Heart right ventricle (tissue), 16 donors: Measurements from ENCODE around the gene SLC2A5. TPM values are rescaled to one million over a fixed set of nuclear protein-coding genes. Genes with fewer than 3 reads are reported as not detected.

Experiments used
- ATAC-seq, 8 donors: fragments of 200-7000 bp; cut with Tn5 transposase; one replicate each; pipeline ENCODE4 v1.9.1; 2020; ENCODE audit warnings: mild to moderate bottlenecking in 8 of 8, moderate library complexity in 8 of 8, moderate number of reproducible peaks in 1 of 8
- DNase-seq, 2 donors: peaks; one replicate each; pipeline ENCODE4 v3.0.0-alpha.2; 2020
- H3K27ac ChIP-seq, 10 donors: fragments of 200-600 bp; sonication (generic) in 2 of 10; one replicate each; pipeline versions ENCODE4 v1.5.0 to v1.8.0; 2020 to 2022; ENCODE audit warnings: mild to moderate bottlenecking in 3 of 10
- H3K27me3 ChIP-seq, 7 donors: fragments of 200-600 bp; one replicate each; pipeline ENCODE4 v1.8.0; 2021 to 2022; ENCODE audit warnings: mild to moderate bottlenecking in 2 of 7
- H3K36me3 ChIP-seq, 9 donors: fragments of 200-600 bp; sonication (generic) in 1 of 9; one replicate each; pipeline versions ENCODE4 v1.5.0 to v1.8.0; 2020 to 2022; ENCODE audit warnings: mild to moderate bottlenecking in 2 of 9
- H3K4me1 ChIP-seq, 9 donors: fragments of 200-600 bp; sonication (generic) in 1 of 9; one replicate each; pipeline versions ENCODE4 v1.5.0 to v1.8.0; 2020 to 2022; ENCODE audit warnings: mild to moderate bottlenecking in 4 of 9
- H3K4me3 ChIP-seq, 10 donors: fragments of 200-600 bp; sonication (generic) in 2 of 10; one replicate each; pipeline versions ENCODE4 v1.5.0 to v1.8.0; 2020 to 2022; ENCODE audit warnings: mild to moderate bottlenecking in 7 of 10, moderate library complexity in 2 of 10
- H3K9me3 ChIP-seq, 11 donors: fragments of 200-600 bp in 10 of 11; sonication (generic) in 2 of 11; one replicate each; pipeline versions ENCODE4 v1.5.0 to v1.8.0; 2013 to 2022; ENCODE audit warnings: mild to moderate bottlenecking in 2 of 11, control low read depth in 1 of 11, moderate library complexity in 1 of 11
- CTCF ChIP-seq, 9 donors: fragments of 200-600 bp; sonication (generic) in 2 of 9; IDR thresholded peaks; one replicate each; pipeline versions ENCODE4 v1.5.0 to v1.8.0; 2021 to 2022; ENCODE audit warnings: antibody characterized with exemption in 9 of 9, mild to moderate bottlenecking in 5 of 9, moderate library complexity in 1 of 9
- WGBS, 2 donors: extraction: QIAGEN DNeasy Blood & Tissue Kit; methylation state at CpG; one replicate each; pipeline ENCODE4 v1.1.7; 2013; ENCODE audit warnings: inconsistent platforms in 1 of 2; 5-methylcytosine and 5-hydroxymethylcytosine counted together
- intact Hi-C, 10 donors: fragments of 100-400 bp; cut with DNase I; formaldehyde crosslinking; loops; one replicate each; pipeline versions ENCODE4 v1.11.1 to v1.14.2; 2022
- polyA plus RNA-seq, 2 donors: library from polyadenylated mRNA; stranded (reverse); fragments of 200-250 nt; gene quantifications; one replicate each; pipeline ENCODE4 v1.2.3, GENCODE V29; 2013
- total RNA-seq, 10 donors: library from RNA; stranded (reverse); fragmentation: NEBNext Ultra II Directional in 3 of 10; extraction: Animal tissue kit (Norgen Biotek cat#: 25700) in 3 of 10; gene quantifications; one replicate each; pipeline versions ENCODE4 v1.2.1 to v1.2.4, GENCODE V29; 2021 to 2023
- donor health status: Arrhythmogenic right ventricular cardiomyopathy.
- donor health status: ischemic (EF 13 %, LVEDD 7.1; RV severe dilation, severe dysfunction).
- donor health status: healthy with polysubstance abuse.
- donor health status: DM: no; HTN: yes; CAD: no.
- donor health status: DM: no; HTN: no; CAD: no.
- donor health status: ischemic (EF 25% LVEDD 6.9; RV normal size, moderate dysfunction).
- donor health status: ischemic (EF 25% LVEDD 5.7; RV mildly dilated, moderate dysfunction).
- donor health status: healthy.
- donor health status: DM: yes; HTN: yes; CAD: no.
- donor health status: Ischemic cardiomyopathy.
- donor health status: ischemic (EF 35%, LVEDD 5.7; RV mildly dilated, moderate dysfunction).
- donor health status: nonischemic (EF 11% LVEDD 7.7; RV severe dilation, severe dysfunction).
- donor health status: DM: yes; HTN: yes; CAD: no.
- donor health status: PGD.
- donor health status: ischemic (EF 29% LVEDD 5.4; RV normal size, mild dysfunction).
- donor health status: nonischemic (EF 23%, LVEDD 6.1; RV moderate dilation, normal function).

Gene SLC2A5
- total and polyA plus RNA-seq, 12 donors, result 0.39 to 15.6 (median 3.8) TPM

- Histone ChIP-seq H3K9me3 (no peaks in the 10 kb centered on the region), H3K4me3 (no peak overlapping the region), H3K27ac (no peak overlapping the region), H3K27me3 (peaks cover 0 to 2% (median 0%) of the 10 kb centered on the region in 7 donors), H3K36me3 (no peaks in the 10 kb centered on the region), H3K4me1 (peaks cover 0 to 12% (median 0%) of the 10 kb centered on the region in 9 donors)
- intact Hi-C loops, result loop anchor here in 2 of 10 donors (10.0 kb wide), 2 partner anchors 78 to 178 kb away; no protein-coding TSS in a partner anchor
- DNase-seq (no peak), ATAC-seq (no peak)
- TF ChIP-seq CTCF (IDR thresholded peaks at IDR 0.05), result no peak
- 77% methylated on average over 5 of the region's 5 CpGs for WGBS, 2 donors
Observed at GRCh38 chr1:9016455-9016854, 53.0 kb downstream of the SLC2A5 start.

GRCh38 chr1:9014475-9015375 is 54.7 kb downstream of the SLC2A5 start:
- WGBS, 2 donors, result 89 to 93% methylated on average over 36 of the region's 36 CpGs
- Histone ChIP-seq H3K4me1 (peaks cover 0 to 29% (median 7%) of the 10 kb centered on the region in 9 donors), H3K9me3 (no peaks in the 10 kb centered on the region), H3K27me3 (no peaks in the 10 kb centered on the region), H3K4me3 (no peak overlapping the region), H3K36me3 (no peaks in the 10 kb centered on the region), H3K27ac (no peak overlapping the region)
- TF ChIP-seq CTCF (IDR thresholded peaks at IDR 0.05), result no peak
- ATAC-seq (no peak), DNase-seq (no peak)
- intact Hi-C loops, result loop anchor here in 6 of 10 donors (5.0 to 10.0 kb wide), 3 partner anchors 80 to 180 kb away; no protein-coding TSS in a partner anchor

- DNase-seq, result no peak
- Histone ChIP-seq H3K4me1 (peaks cover 0 to 28% (median 7%) of the 10 kb centered on the region in 9 donors), H3K27ac (no peak overlapping the region), H3K36me3 (no peaks in the 10 kb centered on the region), H3K27me3 (no peaks in the 10 kb centered on the region), H3K4me3 (no peak overlapping the region), H3K9me3 (no peaks in the 10 kb centered on the region)
- ATAC-seq, result no peak
- 87 to 88% methylated on average over 8 of the region's 8 CpGs for WGBS, 2 donors
- intact Hi-C loops, result loop anchor here in 6 of 10 donors (5.0 to 10.0 kb wide), 3 partner anchors 81 to 181 kb away; no protein-coding TSS in a partner anchor
- TF ChIP-seq CTCF (IDR thresholded peaks at IDR 0.05), result no peak
Observed at GRCh38 chr1:9013819-9014218, 55.6 kb downstream of the SLC2A5 start.

- no peaks in the 10 kb centered on the region for H3K9me3 ChIP-seq
- H3K4me1 ChIP-seq, result peaks cover 0 to 25% (median 6%) of the 10 kb centered on the region in 9 donors
- H3K27me3 ChIP-seq, result no peaks in the 10 kb centered on the region
- DNase-seq, result peak; percentile 18 to 44
- intact Hi-C loops, result loop anchor here in 6 of 10 donors (5.0 to 10.0 kb wide), 3 partner anchors 84 to 184 kb away; no protein-coding TSS in a partner anchor
- H3K36me3 ChIP-seq, result no peaks in the 10 kb centered on the region
- peak in 6 of 8 donors; percentile 52 to 81 (median 73) for ATAC-seq
- WGBS, 2 donors, result 59 to 70% methylated on average over 8 of the region's 8 CpGs
- no peak for TF ChIP-seq CTCF (IDR thresholded peaks at IDR 0.05)
- no peak overlapping the region for H3K27ac ChIP-seq
- no peak overlapping the region for H3K4me3 ChIP-seq
Observed at GRCh38 chr1:9010781-9011323, 58.6 kb downstream of the SLC2A5 start.
